NCI-H2227 (cell line): ENCODE results near the gene TSPAN11.

Experiments used
- DNase-seq: peaks from one replicate; lab custom pipeline; 2025; ENCODE audit not compliant: unreplicated experiment; lab: John Stamatoyannopoulos, UW

TSPAN11 gene

DNA sequence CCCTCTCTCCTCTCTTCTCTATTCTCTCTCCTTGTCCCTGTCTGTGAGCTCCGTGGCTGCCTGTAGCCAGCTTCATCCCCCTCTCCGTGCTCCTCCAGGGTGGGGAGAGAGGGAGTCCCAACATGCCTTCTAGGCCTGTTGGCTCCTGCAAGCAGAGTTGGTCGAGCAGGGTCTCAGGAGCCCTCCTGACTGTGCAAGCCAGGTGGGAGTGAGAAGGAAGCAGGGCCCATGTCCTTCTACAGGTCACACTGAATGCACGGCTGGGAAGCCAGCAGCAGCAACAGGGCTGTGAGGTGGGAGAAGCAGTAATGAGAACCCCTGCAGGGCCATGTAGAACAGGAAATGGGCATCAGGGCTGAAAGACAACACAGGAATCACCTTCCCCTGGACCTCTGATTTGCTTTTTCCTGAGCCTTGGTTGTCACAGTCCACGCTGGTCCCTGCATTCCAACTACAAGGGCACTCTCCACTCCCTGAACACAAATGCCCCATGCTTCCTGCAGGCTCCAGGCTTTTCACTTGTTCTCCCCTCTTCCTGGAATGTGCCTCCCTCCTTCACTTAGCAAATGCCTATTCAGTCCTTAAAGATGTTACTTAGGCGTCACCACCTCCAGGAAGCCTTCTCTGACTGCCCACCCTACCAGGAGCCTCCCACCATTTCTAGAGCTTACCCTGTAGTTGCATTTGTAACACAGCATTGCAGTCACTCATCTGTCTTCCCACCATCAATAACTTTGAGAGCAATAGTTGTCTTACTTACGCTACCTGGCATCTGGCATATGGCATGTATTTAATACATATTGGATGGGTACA lies 51.2 kb downstream of the TSPAN11 start:
- no peak for DNase-seq

- no peak for DNase-seq
These were observed 52.1 kb downstream of the TSPAN11 start for GRCh38 chr12:30978639-30979038.

DNA sequence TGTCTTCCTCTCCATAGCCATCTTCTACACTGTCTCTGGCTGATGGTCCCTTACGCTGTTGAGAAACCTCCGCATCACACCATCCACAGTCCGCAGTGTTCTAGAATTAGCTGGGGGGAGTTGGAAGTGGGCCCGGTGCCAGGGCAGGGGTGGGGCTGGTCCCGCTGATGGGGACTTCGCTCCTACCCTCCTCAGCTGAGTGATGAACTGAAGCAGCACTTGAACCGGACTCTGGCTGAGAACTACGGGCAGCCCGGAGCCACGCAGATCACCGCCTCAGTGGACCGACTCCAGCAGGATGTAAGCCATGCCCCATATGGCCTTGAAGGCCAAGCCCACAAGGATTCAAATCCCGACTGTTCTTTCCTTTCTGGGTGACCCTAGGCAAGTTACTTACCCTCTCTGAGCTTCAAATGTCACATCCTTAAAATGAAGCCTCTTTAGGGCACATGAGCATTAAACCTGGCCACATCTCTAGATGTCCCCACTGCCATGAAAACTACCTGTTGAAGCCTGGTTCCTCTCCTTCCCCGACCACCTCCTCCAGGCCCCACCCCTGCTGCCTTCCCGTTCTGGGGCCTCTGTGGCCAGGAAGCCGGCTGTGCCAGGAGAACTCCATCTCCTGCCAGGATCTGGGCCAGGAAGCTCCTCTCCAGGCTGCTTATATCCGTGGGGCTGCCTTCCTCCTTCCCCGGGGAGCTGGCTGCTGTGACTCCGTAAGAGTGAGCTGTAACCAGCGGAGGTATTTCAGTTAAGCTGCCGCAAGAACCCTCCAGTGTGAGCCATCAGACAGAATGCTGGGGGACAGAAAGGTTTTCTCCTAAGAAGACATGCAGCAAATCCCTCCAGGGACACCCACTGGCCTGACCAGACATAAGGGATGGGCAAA lies 53.1 kb downstream of the TSPAN11 start:
- no peak for DNase-seq

- peak; percentile 12 for DNase-seq
These were observed 54.6 kb downstream of the TSPAN11 start for GRCh38 chr12:30980955-30981662.

DNA sequence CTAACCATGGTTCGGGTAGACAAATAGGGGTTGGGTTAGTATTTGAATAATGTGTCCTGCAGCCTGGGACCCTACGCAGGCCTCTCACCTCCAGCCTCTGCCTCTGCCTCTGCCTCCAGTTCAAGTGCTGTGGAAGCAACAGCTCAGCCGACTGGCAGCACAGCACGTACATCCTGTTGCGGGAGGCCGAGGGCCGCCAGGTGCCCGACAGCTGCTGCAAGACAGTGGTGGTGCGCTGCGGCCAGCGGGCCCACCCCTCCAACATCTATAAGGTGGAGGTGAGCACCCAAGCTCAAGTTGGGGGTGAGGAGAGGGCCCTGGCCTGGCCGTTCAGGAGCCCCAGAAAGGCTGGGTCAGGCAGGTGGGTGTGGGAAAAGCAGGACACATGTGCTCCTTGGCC lies 55.9 kb downstream of the TSPAN11 start:
- DNase-seq, result no peak

GRCh38 chr12:30985814-30986452 lies 59.4 kb downstream of the TSPAN11 start:
- peak; percentile 43 for DNase-seq

GRCh38 chr12:30988086-30988485 lies 61.5 kb downstream of the TSPAN11 start:
- DNase-seq, result no peak

DNA sequence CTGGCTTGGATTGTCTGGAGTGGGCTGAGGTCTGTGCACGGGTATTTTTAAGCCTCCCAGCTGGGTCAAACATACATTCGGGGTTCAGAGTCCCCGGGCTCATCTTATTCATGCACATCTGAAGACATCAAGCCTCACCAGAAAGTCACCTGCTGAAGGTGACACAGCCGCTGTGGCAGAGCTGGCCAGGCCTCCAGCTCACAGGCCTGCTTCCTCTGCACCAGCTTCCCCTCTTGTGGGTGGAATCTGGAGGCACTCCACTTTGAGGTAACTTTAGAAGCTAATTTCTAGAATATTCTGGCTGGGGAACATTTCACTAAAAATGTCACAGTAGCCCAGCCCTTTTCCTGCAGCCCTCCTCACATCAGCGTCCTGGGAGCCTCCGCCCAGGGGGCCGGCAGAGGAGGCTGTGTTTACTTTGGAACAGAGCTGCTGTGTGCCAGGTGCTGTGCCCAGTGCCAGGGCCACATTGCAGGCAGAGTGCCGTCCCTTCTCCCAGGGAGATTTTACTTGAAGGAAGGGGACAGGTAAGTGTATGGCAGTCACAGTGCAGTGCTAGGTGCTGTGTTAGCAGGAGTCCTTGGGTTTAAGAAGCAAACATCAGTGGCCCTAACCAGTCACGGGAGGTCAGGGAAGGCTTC lies 62.2 kb downstream of the TSPAN11 start:
- no peak for DNase-seq

DNA sequence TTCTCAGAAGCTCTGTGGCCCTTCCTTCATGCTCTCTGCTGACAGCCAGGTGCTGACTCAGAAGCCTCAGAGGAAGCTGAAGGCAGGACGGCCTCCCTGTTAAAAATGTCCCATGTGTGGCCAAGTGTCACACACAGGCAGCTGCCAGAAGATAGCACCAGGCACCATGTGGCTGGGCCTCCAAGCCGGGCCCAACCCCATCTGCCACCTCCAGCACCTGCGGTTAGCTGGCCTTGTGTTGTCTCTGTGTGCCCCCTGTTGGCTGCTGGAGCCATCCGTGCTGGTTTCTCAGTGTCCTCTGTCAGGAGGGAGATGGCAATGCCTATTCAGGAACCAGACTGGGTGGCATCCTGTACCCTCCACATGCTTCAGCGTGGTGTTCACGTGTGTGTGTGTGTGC lies 63.2 kb downstream of the TSPAN11 start:
- DNase-seq, result peak; percentile 29

DNA sequence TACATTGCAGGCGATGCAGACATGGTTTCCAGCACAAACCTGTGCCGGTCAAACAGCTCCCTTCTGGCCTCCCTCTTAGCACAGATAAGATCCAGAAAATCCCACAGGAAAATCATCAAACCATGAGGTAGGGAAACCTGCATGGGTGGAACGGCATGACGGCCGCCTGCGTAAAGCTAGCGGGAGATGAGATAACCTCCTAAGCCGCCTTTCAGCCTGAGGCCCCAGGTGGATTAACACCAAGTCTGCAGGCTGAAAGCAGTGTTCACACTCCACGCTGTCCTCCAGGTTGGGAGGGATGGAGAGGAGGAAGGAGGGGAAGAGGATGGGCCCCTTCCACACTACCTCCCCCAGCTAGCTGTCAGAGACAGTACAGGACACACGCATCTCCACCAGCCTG lies 63.8 kb downstream of the TSPAN11 start:
- DNase-seq, result no peak

- DNase-seq, result no peak
These were observed 64.2 kb downstream of the TSPAN11 start for GRCh38 chr12:30990776-30991175.

GRCh38 chr12:30991466-30991865 lies 64.9 kb downstream of the TSPAN11 start:
- DNase-seq, result no peak

GRCh38 chr12:30992381-30992780 lies 65.8 kb downstream of the TSPAN11 start:
- no peak for DNase-seq

DNA sequence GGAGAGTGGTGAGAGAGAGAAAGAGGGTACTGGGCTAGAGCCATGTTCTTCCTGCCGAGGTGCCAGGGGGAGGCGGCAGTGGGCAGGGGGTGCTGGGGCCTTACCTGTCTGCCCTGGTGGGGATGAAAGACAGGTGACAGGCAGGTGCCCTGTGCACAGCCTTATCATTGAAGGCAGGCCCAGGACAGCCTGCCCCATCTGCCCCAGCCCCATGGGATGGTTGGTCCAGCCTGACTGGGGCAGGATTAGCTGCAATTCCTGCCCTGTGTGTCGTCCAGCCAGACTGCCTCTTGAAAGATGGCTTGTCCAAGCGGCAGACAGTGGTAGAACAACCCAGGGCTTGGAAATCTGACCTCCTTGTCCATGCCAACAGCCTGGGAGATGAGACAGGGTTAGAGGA lies 67.2 kb downstream of the TSPAN11 start:
- no peak for DNase-seq

DNA sequence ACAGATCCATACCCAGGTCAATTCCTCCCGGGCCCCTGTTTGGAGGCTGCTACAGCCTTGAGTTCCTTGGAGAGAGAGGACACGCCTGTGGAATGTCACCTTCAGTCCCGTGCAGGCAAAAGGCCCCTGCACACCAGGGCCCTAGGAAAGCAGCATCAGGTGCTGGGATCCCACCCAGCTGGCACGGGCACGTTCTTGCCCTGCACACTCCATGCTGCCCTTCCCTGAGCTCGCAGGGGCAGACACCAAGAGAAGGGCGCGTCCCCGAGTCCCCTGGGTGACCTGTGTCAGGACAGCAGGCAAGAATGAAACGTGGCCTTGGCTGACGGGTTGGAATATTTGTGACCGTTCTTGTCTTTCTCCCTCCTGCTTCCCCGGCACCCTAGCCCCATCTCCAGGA lies 67.7 kb downstream of the TSPAN11 start:
- DNase-seq, result no peak

- DNase-seq, result no peak
These were observed 69.7 kb downstream of the TSPAN11 start for GRCh38 chr12:30996255-30996654.

DNA sequence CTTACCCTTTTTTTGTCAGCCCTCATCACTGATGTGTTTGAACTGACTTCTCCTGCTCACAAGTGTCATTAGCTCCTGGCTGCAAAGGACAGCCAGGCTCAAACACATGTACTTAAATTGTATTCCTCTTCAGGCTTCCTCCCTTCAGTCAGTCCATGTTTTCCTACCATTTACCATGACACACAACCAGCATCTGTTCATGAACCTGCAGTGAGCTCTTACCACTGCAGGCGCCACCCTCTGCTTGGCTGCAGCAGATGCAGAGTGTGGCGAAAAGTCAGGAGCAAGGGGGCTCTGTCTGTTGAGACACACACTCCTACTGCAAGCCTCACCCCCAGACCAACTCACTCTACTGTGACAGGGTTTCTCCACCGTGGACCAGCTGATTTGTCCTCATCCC lies 70.2 kb downstream of the TSPAN11 start:
- no peak for DNase-seq

DNA sequence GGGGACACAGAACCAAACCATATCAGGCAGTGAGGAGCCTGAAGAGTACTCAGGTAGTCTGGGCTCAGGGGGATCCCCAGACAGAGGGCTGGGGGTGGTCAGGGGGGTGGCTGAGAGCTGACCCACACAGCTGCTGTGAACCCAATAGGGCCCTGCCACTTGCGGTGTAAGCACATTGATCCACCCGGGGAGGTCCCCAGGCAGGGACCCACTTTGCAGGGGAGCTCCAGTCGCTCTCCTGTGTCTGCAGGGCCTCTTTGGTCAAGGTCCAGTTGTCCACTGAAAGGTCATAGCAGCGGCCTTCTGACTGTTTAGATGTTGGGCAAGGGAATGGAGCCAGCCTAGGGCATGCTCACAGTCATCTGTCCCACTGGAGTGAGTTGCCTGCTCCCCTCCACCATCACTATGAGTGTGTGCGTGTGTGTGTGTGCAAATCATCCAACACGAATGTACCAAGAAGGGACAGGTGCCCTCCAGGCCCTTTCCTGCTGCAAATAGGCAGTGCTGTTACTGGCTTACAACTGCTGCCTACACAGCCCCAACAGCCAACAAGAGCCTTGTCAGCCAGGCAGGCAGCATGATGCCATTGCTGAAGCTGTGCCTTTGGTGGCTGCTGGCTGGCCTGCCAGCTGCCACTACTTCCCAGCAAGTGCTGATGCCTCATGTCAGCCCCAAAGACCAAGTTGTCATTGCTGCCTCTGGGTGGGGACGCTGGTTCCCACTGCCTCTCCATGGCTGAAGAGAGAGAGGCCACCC lies 71.3 kb downstream of the TSPAN11 start:
- no peak for DNase-seq

- no peak for DNase-seq
These were observed 72.5 kb downstream of the TSPAN11 start for GRCh38 chr12:30999011-30999410.

- DNase-seq, result no peak
These were observed 73.2 kb downstream of the TSPAN11 start for GRCh38 chr12:30999723-31000122.
